HG03139 (cell line): Measurements from ENCODE around the gene ZNF654.
"Not testable (repeated sequence)": the region's sequence is repeated elsewhere in the genome, so short reads cannot be mapped to it uniquely, and the experiment has no call there.

Experiments
- ATAC-seq: cut with Tn5 transposase; IDR thresholded peaks from one replicate; pipeline ENCODE4 v1.9.1; 2021; ENCODE audit not compliant: unreplicated experiment

ZNF654 gene

DNA sequence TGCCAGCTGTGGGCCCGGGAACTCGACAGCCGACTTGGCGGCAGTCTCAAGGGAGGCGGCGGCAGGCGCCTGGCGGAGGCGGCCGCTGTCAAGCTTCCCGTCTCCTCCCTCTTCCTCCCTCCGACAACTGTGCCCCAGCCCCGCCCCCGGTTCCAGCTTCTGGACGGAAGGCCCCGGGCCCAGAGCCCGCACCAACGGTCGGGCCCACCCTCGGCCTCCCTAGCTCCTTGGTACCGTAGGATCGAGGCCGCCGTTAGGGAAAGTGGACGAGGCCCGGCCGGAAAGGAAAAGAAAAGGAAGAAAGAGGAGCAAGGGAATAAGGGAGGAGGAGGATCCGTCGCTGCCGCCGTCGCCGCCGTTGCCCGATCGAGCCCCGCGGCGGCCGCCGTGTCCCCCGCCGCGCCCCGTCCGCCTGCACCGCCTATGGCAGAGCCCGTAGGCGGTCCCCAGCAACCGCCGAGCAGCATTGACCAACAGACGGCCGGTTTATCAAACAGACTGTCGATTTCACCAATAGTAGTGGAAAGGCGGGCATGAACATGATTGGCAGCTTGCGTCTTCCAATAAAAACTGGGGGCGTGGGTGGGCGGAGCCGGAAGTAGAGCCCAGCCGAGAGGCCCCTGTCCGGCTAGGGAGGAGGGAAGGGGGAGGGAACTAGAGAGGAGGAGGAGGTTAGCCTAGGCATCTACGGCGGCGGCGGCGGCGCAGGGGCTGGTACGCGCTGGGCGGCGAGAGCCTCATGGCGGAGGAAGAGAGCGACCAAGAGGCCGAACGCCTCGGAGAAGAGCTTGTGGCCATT is at the start of gene ZNF654, which contains the start of gene CGGBP1:
Gene ZNF654 (plus strand): TSS at position 675 of the 799 bp plus-strand sequence. CDS start 65 bp downstream, at position 740.
Gene CGGBP1 (minus strand): TSS at position 425 of the 799 bp plus-strand sequence. CDS start 3,029 bp downstream, outside the sequence.
- ATAC-seq = peak; percentile 92

DNA sequence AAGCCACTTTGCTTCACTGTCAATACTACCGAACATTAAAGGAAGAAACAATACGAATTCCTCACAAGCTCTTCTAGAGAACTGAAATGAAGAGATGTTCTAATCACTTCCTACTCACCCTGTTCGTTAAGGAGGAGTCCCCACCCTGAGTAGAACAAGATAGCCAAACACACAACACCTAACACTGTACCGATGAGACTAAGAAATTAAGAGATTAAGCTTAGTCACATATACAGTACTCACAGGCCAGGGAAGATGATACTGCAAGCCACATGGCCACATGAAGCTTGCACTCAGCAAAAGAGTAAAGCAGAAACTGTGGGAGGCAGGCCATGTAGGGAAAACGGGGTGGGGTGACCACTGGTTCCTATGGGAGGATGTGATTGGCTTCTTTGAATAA is 48.2 kb upstream of the ZNF654 start:
- ATAC-seq = no peak

DNA sequence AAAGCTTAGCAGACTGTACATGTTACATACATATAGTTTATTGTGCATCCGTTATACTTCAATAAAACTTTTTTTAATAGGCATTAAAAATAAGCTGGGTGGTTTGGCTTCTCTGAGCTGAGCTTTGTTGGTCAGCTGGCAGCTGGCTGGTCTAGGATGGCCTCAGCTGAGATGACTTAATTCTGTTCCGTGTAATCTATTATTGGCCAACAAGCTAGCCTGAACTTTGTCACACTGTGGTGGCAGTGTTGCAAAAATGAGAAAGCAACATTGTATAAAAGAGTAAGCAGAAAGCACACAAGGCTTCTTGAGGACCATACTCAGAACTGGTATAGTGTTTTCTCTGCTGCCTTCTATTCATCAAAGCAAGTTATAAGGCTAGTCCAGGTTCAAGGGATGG is 45.5 kb upstream of the ZNF654 start:
- ATAC-seq = no peak

DNA sequence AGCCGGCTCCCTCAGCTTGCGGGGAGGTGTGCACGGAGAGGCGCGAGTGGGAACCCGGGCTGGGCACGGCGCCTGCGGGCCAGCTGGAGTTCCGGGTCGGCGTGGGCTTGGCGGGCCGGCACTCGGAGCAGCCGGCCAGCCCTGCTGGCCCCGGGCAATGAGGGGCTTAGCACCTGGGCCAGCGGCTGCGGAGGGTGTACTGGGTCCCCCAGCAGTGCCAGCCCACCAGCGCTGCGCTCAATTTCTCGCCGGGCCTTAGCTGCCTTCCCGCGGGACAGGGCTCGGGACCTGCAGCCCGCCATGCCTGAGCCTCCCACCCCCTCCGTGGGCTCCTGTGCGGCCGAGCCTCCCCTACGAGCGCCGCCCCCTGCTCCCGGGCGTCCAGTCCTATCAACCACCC is 43.4 kb upstream of the ZNF654 start:
- ATAC-seq = not testable (repeated sequence)

DNA sequence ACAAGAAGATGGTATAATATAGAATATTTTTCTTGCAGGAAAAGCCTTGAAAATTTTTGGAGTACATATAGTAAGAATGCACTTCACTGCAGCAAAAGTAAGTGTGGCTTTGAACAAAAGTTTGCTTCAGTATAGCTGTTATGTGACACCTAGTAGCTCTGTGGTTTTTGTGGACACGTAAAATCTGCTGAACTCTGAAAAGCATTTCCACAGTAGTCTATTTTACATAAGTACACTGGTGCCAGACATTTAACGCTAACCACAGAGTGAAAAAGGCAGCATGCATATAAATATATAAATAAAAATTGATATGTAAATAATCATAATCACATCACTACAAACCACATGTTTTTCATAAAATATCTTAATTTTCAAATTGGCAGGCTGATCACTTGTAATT is 40.0 kb upstream of the ZNF654 start:
- peak; percentile 95 for ATAC-seq

DNA sequence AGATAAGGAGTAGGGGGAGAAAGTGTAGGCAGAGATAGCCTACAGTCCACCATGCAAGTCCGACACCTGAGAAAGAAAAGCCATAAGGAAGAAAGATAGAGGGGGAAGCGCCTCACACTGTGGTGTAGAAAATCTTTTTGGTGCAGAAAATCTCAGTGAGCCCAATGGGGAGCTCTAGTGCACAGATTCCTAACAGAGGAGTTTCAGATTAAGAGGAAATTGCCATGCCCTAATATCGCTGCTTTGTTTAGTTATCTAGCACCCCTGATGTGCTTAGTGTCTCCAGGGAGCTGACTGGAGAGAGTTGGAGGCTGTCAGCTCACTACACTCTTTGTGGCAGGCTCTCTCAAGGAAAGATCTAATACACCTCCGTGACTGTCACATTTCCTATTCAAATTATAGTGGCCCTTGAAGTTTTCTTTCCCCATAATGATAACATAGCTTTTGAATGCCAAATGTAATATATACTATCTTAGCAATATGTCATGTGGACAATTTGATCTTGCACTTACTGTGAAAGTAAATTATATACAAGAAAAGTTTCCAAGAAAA is 34.0 kb upstream of the ZNF654 start:
- ATAC-seq = no peak

DNA sequence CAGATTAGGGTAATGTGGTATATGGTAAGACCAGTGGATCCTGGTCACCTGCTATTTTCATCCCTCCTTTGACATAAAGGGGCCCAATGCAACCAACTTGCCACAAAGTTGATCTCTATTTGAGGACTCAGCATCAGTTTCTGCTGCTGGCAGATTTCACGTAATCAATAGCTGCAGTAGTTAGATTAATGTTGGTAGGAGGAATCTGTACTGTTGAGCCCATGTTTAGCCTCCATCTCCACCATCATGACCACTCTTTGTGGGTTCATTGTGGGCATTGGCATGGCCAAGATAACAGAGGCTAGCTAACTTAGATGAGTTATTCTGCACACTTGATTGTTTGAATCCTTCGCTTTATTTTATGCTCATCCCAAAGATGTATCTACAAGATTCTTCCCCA is 30.2 kb upstream of the ZNF654 start:
- no peak for ATAC-seq

DNA sequence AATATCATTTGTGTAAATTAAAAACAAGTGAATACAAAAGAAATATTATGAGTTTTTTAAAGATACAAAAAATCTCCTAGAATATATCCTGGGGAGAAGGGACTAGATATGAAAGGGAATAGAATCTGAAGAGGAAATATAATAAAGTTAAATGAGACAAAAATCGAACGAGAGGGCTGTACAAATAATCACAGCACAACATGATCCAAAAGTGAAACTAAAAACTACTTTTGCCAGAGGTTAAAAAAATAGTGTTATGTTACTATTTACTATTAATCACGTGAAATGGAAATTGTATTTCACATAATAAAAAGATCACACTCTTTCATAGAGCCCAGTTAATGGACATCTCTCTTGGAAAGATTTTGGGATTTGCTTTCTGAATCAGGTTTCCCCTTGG is 28.8 kb upstream of the ZNF654 start:
- no peak for ATAC-seq

DNA sequence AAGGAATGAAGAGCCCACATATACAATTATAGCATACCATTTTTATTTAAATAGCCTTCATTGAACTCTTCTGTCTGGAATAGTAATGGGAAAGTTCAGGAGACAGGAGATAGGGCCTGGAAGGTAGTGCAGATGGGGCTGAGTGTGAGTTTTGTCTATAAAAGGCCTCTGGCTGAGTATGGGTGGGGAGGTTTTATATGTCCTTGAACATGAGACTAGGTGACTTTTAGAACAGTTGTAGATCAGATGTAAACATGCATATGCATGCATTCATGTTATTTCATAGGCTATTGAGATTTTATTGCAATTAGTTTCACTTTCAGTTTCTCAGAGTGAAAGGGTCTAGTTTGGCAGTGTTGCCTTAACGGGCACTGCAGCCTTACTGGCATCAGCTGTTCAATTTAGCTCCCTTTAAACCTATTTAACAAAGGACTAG is 27.4 kb upstream of the ZNF654 start:
- peak; percentile 81 for ATAC-seq

DNA sequence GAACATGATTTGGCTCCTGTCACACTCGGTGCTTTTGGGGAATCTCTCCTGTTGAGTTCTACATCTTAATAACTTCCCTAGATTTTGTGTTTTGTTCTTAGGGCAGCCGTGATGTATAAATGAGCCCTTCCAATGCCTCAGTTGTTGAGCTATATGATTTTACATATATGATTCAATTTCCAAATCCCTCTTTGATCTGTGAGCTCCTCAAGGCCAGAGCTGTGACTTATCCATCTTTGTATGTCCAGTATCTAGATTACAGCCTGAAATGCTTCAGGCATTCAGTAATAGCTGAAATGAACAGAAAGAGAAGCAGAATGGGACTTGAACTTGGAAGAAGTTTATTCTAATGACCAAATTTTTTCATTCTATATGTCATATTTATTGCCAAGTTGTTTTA is 26.8 kb upstream of the ZNF654 start:
- ATAC-seq = no peak

DNA sequence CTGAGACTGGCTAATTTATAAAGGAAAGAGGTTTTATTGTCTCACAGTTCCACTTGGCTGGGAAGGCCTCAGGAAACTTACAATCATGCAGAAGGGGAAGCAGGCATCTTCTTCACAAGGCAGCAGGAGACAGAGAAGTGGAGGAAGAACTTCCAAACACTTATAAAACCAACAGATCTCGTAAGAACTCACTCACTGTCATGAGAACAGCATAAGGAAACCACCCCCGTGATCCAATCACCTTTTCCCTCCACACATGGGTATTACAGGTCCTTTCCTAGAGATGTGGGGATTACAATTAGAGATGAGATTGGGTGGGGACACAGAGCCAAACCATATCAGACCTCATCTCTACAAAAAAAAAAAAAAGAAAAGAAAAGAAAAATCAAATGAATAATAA is 26.0 kb upstream of the ZNF654 start:
- ATAC-seq = no peak

DNA sequence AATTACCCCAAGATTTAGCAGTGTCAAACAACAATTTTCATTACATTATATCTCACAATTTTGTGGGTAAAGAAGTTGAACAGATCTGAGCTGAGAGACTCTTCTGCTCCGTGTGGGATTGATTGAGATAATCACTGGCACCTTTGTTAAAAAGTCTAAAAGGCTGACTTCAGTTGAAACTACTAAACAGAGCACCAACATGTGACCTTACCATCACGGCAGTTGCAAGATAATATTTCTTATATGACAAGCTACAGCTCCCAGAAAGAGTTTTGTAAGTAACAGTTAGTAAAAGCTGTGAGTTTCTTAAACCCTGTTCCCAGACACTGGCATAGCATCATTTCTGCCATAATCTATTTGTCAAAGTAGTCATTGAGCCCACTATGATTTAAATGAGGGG is 25.2 kb upstream of the ZNF654 start:
- ATAC-seq = no peak

DNA sequence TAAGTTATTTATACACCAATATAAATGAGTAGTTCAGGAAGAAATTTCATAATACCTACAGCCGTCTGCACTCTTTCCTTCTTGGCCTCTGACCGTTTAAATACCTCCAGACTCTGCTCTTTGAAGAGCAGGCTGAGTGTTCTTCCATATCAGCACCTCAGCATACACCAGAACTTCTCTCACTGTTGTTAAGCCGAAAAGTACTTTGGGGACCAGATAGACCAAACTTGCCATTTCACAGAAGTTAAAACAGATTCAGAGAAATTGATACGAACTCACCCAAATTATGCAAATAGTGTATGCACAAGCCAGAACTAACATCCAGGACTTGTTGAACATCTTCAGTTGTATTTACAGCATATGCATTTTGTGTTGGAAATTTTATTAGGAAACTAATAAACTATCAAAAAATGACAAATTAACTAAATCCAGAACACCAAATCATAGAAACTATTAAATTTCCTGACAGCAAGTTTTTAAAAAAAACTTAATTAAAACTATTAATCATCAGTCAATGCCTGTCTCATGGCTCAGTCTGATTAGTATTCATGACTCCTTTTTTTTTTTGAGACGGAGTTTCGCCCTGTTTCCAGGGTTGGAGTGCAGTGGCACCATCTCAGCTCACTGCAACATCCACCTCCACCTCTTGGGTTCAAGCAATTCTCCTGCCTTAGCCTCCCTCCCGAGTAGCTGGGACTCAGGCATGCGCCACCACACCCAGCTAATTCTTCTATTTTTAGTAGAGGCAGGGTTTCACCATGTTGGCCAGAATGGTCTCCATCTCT is 24.4 kb upstream of the ZNF654 start:
- ATAC-seq = no peak

DNA sequence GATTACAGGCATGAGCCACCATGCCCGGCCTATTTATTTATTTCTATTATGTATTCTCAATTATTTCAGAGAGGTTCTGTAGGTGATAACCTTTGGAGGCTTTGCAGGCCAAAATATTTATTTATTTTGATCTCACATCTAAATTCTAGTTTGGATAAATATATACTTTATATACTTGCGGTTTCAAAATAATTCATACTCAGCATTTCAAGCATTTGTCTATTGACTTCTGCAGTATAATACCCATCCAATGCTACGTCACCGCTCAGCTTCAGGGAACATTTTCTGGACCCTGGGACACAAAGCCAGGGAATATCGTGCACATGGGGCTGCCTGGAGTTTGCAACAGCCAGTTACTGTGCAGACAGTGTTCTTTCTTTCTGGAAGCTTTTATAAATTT is 22.8 kb upstream of the ZNF654 start:
- no peak for ATAC-seq

DNA sequence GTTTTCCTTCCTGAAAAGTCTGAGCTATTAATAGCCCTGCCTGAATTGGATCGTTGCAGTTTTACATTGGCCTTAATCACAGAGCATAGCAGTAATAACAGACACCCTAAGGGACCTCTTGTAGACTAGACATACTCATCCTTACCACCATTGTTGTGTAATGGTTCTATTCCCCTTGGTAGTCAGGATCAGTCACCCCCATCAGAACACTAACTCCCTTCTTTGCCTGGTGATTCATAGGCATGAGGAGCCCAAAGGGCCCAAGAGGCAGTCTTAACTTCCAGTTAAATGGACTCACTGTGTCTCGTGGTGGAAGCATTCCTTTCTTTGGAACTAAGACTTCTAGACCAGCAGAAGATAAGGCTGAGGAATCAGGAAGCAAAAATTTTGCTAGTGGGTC is 20.5 kb upstream of the ZNF654 start:
- no peak for ATAC-seq

DNA sequence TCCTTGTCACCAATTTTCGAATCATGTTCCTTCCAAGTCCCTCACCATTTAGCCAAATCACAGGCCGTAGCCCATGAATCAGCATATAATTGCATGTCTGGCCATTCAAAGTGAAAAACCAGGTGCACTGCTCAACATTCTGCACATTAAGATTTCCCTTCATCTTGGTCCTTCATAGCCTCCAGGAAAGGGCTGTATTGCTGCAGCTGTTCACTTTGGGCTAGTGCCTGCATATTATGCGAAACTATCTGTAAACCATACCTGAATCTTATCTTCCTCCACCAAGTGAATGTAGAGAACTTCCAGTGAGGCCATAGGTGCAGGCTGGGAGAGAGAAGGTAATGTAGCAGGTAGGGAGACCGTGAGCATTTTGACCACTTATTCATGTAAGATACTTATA is 18.5 kb upstream of the ZNF654 start:
- ATAC-seq = no peak

DNA sequence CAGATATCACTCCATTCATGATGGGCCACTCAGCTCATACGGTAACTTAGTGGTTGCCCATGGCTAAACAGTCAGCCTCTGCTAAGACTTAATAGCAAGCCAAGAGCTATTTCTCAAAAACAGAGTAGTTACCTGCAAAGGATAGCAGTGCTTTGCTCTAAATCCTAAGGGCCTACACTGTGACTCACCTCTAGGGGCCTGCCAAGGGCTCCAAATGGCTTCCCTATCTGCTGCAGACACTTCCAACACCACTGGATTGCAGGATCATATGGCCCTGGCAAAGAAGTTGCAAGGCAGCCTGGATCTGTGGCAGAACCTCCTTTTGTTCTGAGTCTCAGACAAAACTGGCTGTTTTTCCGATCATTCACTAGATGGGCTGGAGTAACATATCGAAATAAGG is 18.1 kb upstream of the ZNF654 start:
- ATAC-seq = no peak

DNA sequence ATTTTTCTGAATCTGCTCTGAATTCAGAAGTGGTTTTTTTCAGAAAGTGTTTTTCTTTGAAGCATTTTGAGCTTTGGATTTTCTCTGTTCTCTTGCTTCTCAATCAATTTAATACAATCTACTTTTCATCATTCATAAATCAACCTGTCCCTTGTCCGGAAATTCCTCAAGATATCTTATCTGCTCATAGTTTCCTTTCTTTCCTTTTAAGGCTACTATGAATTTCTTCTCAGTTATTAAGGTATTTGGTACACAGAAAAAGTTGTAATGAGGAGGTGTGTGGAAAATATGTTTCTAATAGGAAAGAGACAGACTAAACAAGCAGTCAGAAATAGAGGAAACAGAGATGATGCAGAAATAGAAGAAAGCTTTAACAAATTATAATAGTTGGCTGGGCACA is 14.6 kb upstream of the ZNF654 start:
- ATAC-seq = no peak

DNA sequence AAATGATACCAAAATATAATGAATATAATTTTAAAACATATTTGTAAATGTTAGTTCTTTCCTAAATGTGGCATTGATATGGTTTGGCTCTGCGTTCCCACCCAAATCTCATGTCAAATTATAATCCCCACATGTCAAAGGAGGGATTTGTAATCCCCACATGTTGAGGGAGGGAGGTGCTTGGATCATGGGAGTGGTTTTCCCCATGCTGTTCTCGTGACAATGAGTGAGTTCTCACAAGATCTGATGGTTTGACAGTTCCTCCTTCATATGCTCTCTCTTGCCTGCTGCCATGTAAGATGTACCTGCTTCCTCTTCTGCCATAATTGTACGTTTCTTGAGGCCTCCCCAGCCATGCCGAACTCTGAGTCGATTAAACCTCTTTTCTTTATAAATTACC is 12.3 kb upstream of the ZNF654 start:
- no peak for ATAC-seq

DNA sequence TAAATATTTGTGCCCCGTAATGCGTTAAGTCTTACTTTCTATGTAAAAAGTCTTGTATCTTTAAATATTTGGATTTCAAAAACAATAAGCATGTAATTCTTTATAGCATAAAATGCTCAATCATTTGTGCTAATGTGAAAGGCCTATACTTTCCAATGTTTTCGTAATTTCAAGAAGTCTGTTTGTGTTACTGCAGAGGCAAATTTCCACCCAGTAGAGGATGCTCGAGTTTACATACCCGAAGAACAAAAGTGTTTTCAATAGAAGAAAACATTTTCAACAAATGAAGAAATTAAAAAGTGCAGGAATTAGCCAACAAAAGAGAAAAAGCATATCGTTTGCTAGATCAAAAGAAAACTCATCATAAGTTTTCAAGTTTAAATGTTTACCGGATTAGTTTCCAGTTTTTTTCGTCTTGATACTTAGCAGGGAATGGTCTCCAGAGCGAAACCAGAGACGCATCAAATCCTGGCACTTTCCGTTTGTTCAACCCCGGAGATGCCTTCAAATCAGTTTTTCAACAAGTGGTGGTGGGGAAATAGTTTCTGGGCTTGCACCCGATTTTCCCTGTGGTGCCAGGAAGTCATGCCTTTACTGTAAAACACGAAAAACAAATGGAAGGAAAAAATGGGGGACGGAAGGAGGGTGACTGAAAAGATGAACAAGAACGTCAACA is 1.3 kb upstream of the ZNF654 start:
- no peak for ATAC-seq

DNA sequence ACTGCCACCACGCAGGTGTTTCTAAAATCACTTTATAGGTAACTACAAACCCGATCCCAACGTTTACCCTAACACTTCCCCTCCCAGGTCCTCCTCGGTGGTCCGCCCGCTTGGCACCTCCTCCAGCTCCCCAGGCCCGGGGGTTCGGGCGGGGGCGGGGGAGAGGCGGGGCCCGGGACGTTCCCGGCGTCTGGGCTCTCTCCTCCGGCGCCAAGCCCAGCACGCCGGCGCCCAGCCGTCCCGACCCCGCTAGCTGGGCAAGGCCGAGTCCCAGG is 812 bp upstream of the ZNF654 start:
- no peak for ATAC-seq
